SK-N-SH treated with all-trans-retinoic acid at 6 μM for 48 hours (cell line): ENCODE data around the gene STAT6.

Experiments
- ESRRG ChIP-seq: fragments of 250-450 bp; sonication (Bioruptor Pico); IDR thresholded peaks from 2 replicates; pipeline ENCODE4 v1.6.1; 2021; ENCODE audit warnings: mild to moderate bottlenecking
- PPARA ChIP-seq: fragments of 250-450 bp; sonication (Bioruptor Pico); IDR thresholded peaks from 2 replicates; pipeline ENCODE4 v1.5.0; 2020; ENCODE audit warnings: mild to moderate bottlenecking, borderline replicate concordance
- RARB ChIP-seq: fragments of 250-450 bp; sonication (Bioruptor Pico); IDR thresholded peaks from 2 replicates; pipeline ENCODE4 v1.8.0; 2021; ENCODE audit warnings: mild to moderate bottlenecking, moderate library complexity
- TCF4 ChIP-seq: fragments of 250-450 bp; sonication (Bioruptor Pico); IDR thresholded peaks from 2 replicates; pipeline ENCODE4 v1.8.0; 2021; ENCODE audit warnings: mild to moderate bottlenecking, moderate library complexity, borderline replicate concordance
- ZFP30 ChIP-seq: fragments of 450-650 bp; formaldehyde crosslinking; IDR thresholded peaks from 2 replicates; pipeline ENCODE4 v1.5.0; 2022; ENCODE audit warnings: mild to moderate bottlenecking, moderate library complexity
- TF ChIP-seq, protein P1 (sequence below): fragments of 250-450 bp; sonication (Bioruptor Pico); IDR thresholded peaks from 2 replicates; pipeline ENCODE4 v1.8.0; 2021; ENCODE audit warnings: low read depth, mild to moderate bottlenecking, moderate library complexity, borderline replicate concordance
- TF ChIP-seq, protein P2 (sequence below): fragments of 250-450 bp; sonication (Bioruptor Pico); IDR thresholded peaks from 2 replicates; pipeline ENCODE4 v1.5.0; 2020; ENCODE audit warnings: mild to moderate bottlenecking, moderate library complexity

DNA sequence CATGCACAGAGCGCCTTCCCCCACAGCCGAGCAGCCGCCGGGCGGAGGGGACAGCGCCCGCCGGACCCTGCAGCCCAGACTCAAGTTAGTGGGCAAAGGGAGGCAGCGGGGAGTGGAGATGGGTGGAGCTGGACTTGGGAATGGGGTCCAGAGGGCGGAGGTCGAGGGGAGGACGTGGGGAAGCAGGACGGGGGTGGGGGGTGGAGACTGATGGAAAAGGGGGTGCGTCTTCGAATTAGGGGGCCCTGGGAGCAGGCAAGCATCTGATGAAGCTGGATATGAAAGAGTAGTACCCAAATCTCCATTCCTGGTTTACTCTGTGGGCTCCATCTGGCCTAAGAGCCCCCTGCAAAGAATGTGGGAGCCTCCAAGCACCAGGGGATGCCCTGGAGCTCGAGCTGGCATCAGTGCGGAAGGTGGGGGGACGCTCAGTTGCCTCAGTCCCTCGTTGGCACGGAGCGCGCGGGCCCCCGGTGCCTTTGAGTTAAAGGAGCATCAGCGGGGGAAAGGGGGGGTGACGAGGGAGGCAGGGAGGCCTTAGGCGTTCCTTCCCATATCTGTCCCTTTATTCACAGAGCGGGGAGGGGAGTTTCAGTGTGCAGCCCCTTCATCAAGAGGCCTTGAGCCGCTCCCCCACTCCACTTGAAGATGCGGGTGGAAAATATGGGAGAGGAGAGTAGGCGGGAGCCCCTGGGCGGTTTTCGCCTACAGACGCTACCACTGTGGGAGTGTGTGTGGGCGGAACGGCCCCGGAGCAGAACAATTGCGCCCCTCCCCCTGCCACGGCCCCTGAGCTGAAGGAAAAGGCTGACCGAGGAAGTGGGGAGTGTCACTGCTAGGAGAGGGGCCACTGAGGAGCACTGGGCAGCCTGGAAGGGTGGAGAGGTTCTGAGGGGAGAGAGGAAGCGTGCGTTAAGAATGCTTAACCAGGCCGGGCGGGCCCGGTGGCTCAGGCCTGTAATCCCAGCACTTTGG is 21.6 kb downstream of the STAT6 start:
- TF ChIP-seq ZFP30 (CRISPR knock-in tag) (no peak), PPARA (CRISPR knock-in tag) (no peak), TCF4 (CRISPR knock-in tag) (no peak), ESRRG (CRISPR knock-in tag) (no peak), RARB (no peak)
- TF ChIP-seq, protein P1, sequence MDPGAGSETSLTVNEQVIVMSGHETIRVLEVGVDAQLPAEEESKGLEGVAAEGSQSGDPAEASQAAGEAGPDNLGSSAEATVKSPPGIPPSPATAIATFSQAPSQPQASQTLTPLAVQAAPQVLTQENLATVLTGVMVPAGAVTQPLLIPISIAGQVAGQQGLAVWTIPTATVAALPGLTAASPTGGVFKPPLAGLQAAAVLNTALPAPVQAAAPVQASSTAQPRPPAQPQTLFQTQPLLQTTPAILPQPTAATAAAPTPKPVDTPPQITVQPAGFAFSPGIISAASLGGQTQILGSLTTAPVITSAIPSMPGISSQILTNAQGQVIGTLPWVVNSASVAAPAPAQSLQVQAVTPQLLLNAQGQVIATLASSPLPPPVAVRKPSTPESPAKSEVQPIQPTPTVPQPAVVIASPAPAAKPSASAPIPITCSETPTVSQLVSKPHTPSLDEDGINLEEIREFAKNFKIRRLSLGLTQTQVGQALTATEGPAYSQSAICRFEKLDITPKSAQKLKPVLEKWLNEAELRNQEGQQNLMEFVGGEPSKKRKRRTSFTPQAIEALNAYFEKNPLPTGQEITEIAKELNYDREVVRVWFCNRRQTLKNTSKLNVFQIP (CRISPR knock-in tag), result no peak
- TF ChIP-seq, protein P2, sequence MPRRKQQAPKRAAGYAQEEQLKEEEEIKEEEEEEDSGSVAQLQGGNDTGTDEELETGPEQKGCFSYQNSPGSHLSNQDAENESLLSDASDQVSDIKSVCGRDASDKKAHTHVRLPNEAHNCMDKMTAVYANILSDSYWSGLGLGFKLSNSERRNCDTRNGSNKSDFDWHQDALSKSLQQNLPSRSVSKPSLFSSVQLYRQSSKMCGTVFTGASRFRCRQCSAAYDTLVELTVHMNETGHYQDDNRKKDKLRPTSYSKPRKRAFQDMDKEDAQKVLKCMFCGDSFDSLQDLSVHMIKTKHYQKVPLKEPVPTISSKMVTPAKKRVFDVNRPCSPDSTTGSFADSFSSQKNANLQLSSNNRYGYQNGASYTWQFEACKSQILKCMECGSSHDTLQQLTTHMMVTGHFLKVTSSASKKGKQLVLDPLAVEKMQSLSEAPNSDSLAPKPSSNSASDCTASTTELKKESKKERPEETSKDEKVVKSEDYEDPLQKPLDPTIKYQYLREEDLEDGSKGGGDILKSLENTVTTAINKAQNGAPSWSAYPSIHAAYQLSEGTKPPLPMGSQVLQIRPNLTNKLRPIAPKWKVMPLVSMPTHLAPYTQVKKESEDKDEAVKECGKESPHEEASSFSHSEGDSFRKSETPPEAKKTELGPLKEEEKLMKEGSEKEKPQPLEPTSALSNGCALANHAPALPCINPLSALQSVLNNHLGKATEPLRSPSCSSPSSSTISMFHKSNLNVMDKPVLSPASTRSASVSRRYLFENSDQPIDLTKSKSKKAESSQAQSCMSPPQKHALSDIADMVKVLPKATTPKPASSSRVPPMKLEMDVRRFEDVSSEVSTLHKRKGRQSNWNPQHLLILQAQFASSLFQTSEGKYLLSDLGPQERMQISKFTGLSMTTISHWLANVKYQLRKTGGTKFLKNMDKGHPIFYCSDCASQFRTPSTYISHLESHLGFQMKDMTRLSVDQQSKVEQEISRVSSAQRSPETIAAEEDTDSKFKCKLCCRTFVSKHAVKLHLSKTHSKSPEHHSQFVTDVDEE, result no peak
